Astrocyte of the spinal cord (primary cell): ENCODE results near the gene HOTAIR.

Experiments
- DNase-seq: peaks from one replicate; pipeline ENCODE4 v3.0.0; 2011; ENCODE audit warnings: low read depth, low spot score
- H3K4me3 ChIP-seq: 2 replicates; pipeline ENCODE4 v1.5.1; 2011; ENCODE audit warnings: low read depth, mild to moderate bottlenecking, low read length, moderate library complexity
- in situ Hi-C: cut with HindIII; loops from 2 replicates; pipeline ENCODE4 v1.10.0; 2017; ENCODE audit warnings: low sequenced_read_pairs
- TF ChIP-seq, protein P1 (sequence below): IDR thresholded peaks from 2 replicates; pipeline ENCODE4 v1.5.1; 2012; ENCODE audit warnings: low read depth, mild to moderate bottlenecking, low read length, inconsistent platforms

HOTAIR gene

GRCh38 chr12:53978477-53979356, 4.0 kb upstream of the HOTAIR start:
- no peak for DNase-seq
- H3K4me3 ChIP-seq, result no peak overlapping the region
- in situ Hi-C loops, result no loop called here
- TF ChIP-seq, protein P1, sequence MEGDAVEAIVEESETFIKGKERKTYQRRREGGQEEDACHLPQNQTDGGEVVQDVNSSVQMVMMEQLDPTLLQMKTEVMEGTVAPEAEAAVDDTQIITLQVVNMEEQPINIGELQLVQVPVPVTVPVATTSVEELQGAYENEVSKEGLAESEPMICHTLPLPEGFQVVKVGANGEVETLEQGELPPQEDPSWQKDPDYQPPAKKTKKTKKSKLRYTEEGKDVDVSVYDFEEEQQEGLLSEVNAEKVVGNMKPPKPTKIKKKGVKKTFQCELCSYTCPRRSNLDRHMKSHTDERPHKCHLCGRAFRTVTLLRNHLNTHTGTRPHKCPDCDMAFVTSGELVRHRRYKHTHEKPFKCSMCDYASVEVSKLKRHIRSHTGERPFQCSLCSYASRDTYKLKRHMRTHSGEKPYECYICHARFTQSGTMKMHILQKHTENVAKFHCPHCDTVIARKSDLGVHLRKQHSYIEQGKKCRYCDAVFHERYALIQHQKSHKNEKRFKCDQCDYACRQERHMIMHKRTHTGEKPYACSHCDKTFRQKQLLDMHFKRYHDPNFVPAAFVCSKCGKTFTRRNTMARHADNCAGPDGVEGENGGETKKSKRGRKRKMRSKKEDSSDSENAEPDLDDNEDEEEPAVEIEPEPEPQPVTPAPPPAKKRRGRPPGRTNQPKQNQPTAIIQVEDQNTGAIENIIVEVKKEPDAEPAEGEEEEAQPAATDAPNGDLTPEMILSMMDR, result no peak

- H3K4me3 ChIP-seq, result no peak overlapping the region
- no peak for DNase-seq
- TF ChIP-seq, protein P1, result no peak
- in situ Hi-C loops, result no loop called here
Observed at GRCh38 chr12:53977596-53978445, 3.1 kb upstream of the HOTAIR start.

GRCh38 chr12:53976823-53977595, 2.3 kb upstream of the HOTAIR start:
- no peak overlapping the region for H3K4me3 ChIP-seq
- TF ChIP-seq, protein P1, result no peak
- in situ Hi-C loops, result no loop called here
- DNase-seq, result no peak

DNA sequence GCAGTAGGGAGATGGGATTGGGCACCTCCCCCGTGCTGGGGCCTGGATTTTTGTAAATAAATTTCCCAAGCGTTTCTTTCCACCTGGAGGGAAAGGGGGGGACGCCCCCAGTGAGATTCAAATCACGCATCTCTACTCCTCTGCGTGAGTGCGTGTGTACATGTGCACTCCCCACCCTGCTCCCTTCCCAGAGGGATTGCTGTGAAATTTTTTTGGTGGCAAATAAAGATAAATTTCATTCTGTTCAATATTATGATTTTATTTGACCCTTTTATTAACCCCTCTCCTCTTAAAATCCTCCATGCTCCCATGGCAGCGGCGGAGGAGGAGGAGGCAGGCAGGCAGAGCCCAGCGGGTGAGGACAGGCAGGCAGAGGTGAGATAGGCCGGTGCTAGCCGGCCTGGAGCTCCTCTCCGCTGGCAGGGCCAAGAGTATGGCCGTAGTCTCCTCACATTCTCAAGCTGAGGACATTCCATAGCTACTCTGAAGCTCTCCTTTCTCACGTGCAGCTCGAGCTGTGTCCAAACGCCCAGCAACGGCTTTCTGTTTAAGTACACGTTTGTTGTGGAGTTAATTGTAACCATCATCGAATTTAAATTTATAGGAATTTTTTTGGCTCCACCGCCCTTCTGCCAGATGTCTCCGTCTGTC, 1.5 kb upstream of the HOTAIR start:
- no peak for DNase-seq
- in situ Hi-C loops, result no loop called here
- TF ChIP-seq, protein P1, result no peak
- no peak overlapping the region for H3K4me3 ChIP-seq

GRCh38 chr12:53975479-53976152, 862 bp upstream of the HOTAIR start:
- in situ Hi-C loops, result no loop called here
- TF ChIP-seq, protein P1, result no peak
- H3K4me3 ChIP-seq, result no peak overlapping the region
- DNase-seq, result no peak
